SK-N-SH treated with all-trans-retinoic acid at 6 μM for 48 hours (cell line): Measurements from ENCODE around the gene DGKH.

ENCODE experiments used
- ARNTL ChIP-seq: fragments of 450-650 bp; formaldehyde crosslinking; IDR thresholded peaks from 2 replicates; pipeline ENCODE4 v1.5.0; 2020; ENCODE audit warnings: low read depth, mild to moderate bottlenecking, moderate library complexity, borderline replicate concordance
- ESRRG ChIP-seq: fragments of 250-450 bp; sonication (Bioruptor Pico); IDR thresholded peaks from 2 replicates; pipeline ENCODE4 v1.6.1; 2021; ENCODE audit warnings: mild to moderate bottlenecking
- ZC3H10 ChIP-seq: fragments of 250-450 bp; sonication (Bioruptor Pico); IDR thresholded peaks from 2 replicates; pipeline ENCODE4 v1.5.1; 2021; ENCODE audit warnings: mild to moderate bottlenecking, moderate library complexity
- ZFP30 ChIP-seq: fragments of 450-650 bp; formaldehyde crosslinking; IDR thresholded peaks from 2 replicates; pipeline ENCODE4 v1.5.0; 2022; ENCODE audit warnings: mild to moderate bottlenecking, moderate library complexity
- TF ChIP-seq, protein P1 (sequence below): fragments of 250-450 bp; sonication (Bioruptor Pico); IDR thresholded peaks from 2 replicates; pipeline ENCODE4 v1.8.0; 2020; ENCODE audit warnings: mild to moderate bottlenecking, moderate library complexity, borderline replicate concordance

DNA sequence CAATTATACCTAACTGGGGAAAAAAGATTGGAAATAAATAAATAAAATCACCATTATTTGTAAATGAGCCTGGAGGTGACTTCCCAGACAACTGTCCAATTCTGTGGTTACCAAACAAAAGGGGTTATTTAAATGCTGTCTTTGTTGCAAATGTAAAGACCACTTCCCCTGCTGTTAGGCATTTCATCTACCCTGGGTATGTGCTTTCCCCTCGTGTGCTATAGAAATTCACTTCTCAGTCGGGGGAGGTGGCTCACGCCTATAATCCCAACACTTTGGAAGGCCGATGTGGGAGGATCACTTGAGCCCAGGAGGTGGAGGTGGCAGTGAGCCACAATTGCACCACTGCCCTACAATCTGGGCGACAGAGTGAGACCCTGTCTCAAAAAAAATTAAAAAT is 121.6 kb downstream of the DGKH start:
- no peak for TF ChIP-seq ZC3H10
- TF ChIP-seq ARNTL (CRISPR knock-in tag) = no peak
- no peak for TF ChIP-seq ESRRG (CRISPR knock-in tag)
- no peak for TF ChIP-seq ZFP30
- TF ChIP-seq, protein P1, sequence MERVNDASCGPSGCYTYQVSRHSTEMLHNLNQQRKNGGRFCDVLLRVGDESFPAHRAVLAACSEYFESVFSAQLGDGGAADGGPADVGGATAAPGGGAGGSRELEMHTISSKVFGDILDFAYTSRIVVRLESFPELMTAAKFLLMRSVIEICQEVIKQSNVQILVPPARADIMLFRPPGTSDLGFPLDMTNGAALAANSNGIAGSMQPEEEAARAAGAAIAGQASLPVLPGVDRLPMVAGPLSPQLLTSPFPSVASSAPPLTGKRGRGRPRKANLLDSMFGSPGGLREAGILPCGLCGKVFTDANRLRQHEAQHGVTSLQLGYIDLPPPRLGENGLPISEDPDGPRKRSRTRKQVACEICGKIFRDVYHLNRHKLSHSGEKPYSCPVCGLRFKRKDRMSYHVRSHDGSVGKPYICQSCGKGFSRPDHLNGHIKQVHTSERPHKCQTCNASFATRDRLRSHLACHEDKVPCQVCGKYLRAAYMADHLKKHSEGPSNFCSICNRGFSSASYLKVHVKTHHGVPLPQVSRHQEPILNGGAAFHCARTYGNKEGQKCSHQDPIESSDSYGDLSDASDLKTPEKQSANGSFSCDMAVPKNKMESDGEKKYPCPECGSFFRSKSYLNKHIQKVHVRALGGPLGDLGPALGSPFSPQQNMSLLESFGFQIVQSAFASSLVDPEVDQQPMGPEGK (CRISPR knock-in tag) = no peak
